ENCODE data around the gene SRGAP1. TPM values are rescaled to one million over a fixed set of nuclear protein-coding genes. Genes with fewer than 3 reads are reported as not detected.
A peak's percentile ranks its signal among the peaks of the same experiment; 100 is the strongest.

SRGAP1 gene
- total and polyA plus RNA-seq, 9 of the 15 experiments (the other 6 are each of a cell fraction or from before 2014, with no cell fraction given): 0.01 to 0.13 (median 0.04) TPM; not detected in 3

- no peak overlapping the region for H3K9ac ChIP-seq (ENCODE audit: insufficient read depth in 1 of 2, low read depth in 2 of 2, low read length in 2 of 2)
- H4K20me1 ChIP-seq (replicated peaks; ENCODE audit: control insufficient read depth, insufficient read depth, low read length): no peaks in the 10 kb centered on the region
- BruUV-seq (replicated peaks): no TSS peak
- H3K4me1 ChIP-seq (replicated peaks in 1 of 2; ENCODE audit: control insufficient read depth in 2 of 2, insufficient read depth in 2 of 2, low read length in 2 of 2): no peaks in the 10 kb centered on the region
- POLR2A ChIA-PET: interaction anchor here (0.8 kb wide), 1 partner anchor 170 kb away, joined by 3 read pairs; no protein-coding TSS in a partner anchor
- no peak overlapping the region for H2AFZ ChIP-seq (ENCODE audit: low read depth, low read length)
- no peaks in the 10 kb centered on the region for H3K9me3 ChIP-seq (replicated peaks; ENCODE audit: control insufficient read depth, insufficient read depth, low read depth, low read length)
- FAIRE-seq: no peak
- TF ChIP-seq, protein P1, sequence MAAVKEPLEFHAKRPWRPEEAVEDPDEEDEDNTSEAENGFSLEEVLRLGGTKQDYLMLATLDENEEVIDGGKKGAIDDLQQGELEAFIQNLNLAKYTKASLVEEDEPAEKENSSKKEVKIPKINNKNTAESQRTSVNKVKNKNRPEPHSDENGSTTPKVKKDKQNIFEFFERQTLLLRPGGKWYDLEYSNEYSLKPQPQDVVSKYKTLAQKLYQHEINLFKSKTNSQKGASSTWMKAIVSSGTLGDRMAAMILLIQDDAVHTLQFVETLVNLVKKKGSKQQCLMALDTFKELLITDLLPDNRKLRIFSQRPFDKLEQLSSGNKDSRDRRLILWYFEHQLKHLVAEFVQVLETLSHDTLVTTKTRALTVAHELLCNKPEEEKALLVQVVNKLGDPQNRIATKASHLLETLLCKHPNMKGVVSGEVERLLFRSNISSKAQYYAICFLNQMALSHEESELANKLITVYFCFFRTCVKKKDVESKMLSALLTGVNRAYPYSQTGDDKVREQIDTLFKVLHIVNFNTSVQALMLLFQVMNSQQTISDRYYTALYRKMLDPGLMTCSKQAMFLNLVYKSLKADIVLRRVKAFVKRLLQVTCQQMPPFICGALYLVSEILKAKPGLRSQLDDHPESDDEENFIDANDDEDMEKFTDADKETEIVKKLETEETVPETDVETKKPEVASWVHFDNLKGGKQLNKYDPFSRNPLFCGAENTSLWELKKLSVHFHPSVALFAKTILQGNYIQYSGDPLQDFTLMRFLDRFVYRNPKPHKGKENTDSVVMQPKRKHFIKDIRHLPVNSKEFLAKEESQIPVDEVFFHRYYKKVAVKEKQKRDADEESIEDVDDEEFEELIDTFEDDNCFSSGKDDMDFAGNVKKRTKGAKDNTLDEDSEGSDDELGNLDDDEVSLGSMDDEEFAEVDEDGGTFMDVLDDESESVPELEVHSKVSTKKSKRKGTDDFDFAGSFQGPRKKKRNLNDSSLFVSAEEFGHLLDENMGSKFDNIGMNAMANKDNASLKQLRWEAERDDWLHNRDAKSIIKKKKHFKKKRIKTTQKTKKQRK (IDR thresholded peaks at IDR 0.05; ENCODE audit: borderline replicate concordance, low read depth, low read length): no peak
- peak; percentile 4; the same call in 1 of the 2 replicates for TF ChIP-seq C11orf30 (IDR thresholded peaks at IDR 0.05; ENCODE audit: low read depth)
- TF ChIP-seq ZNF316 (IDR thresholded peaks at IDR 0.05): peak; percentile 26
- TF ChIP-seq MAFG (tag; conservative IDR thresholded peaks at IDR 0.05): 0 out of 2 replicates have a peak, but pooled peaks have one; percentile 11
- in situ Hi-C loops (cut with MboI) (no loop called here), intact Hi-C loops (cut with micrococcal nuclease) (no loop called here)
- DNase-seq (ENCODE audit: extremely low read depth in 1 of 4, low spot score in 3 of 4): no peak
- peaks cover 0 to 4% of the 10 kb centered on the region in 2 experiments; a peak in 2 of 5 replicates for H3K27me3 ChIP-seq (ENCODE audit: control insufficient read depth in 2 of 2, insufficient read depth in 2 of 2, low read length in 2 of 2)
- H3K4me3 ChIP-seq: no peak overlapping the region
- no peak overlapping the region for H3K27ac ChIP-seq (ENCODE audit: extremely low read depth, low read depth, low read length)
- H3K9me1 ChIP-seq (ENCODE audit: control insufficient read depth, insufficient read depth, low read length): no peaks in the 10 kb centered on the region
- CTCF ChIA-PET (ENCODE audit: low intra/inter-chr PET ratio): no interaction called here
- H3K36me3 ChIP-seq (ENCODE audit: control insufficient read depth, insufficient read depth, low read length): no peaks in the 10 kb centered on the region
- no peak overlapping the region for H3K4me2 ChIP-seq (ENCODE audit: insufficient read depth, low read length)
- no peak for ATAC-seq
- no peaks in the 10 kb centered on the region for H3K79me2 ChIP-seq (ENCODE audit: control insufficient read depth, insufficient read depth, low read length)
- WGBS (ENCODE audit: insufficient coverage, low coverage, missing lambda C conversion rate): 0% methylated on average over 4 of the region's 4 CpGs
These were observed 132.4 kb downstream of the SRGAP1 start for GRCh38 chr12:63976902-63977395.

Measured in K562 (cell line).